Esophagus mucosa (tissue), 1 donor: ENCODE measurements around the gene ZNF318. TPM values are rescaled to one million over a fixed set of nuclear protein-coding genes. Genes with fewer than 3 reads are reported as not detected.
"Not testable (repeated sequence)": the region's sequence is repeated elsewhere in the genome, so short reads cannot be mapped to it uniquely, and the experiment has no call there.

Experiments
- ATAC-seq: fragments of 200-7000 bp; cut with Tn5 transposase; one replicate; pipeline ENCODE4 v1.9.1; 2020
- total RNA-seq: library from RNA; stranded (reverse); gene quantifications from one replicate; pipeline ENCODE4 v1.2.4, GENCODE V29; 2023
- donor health status: DM: yes; HTN: yes; CAD: no.

The ZNF318 gene, protein sequence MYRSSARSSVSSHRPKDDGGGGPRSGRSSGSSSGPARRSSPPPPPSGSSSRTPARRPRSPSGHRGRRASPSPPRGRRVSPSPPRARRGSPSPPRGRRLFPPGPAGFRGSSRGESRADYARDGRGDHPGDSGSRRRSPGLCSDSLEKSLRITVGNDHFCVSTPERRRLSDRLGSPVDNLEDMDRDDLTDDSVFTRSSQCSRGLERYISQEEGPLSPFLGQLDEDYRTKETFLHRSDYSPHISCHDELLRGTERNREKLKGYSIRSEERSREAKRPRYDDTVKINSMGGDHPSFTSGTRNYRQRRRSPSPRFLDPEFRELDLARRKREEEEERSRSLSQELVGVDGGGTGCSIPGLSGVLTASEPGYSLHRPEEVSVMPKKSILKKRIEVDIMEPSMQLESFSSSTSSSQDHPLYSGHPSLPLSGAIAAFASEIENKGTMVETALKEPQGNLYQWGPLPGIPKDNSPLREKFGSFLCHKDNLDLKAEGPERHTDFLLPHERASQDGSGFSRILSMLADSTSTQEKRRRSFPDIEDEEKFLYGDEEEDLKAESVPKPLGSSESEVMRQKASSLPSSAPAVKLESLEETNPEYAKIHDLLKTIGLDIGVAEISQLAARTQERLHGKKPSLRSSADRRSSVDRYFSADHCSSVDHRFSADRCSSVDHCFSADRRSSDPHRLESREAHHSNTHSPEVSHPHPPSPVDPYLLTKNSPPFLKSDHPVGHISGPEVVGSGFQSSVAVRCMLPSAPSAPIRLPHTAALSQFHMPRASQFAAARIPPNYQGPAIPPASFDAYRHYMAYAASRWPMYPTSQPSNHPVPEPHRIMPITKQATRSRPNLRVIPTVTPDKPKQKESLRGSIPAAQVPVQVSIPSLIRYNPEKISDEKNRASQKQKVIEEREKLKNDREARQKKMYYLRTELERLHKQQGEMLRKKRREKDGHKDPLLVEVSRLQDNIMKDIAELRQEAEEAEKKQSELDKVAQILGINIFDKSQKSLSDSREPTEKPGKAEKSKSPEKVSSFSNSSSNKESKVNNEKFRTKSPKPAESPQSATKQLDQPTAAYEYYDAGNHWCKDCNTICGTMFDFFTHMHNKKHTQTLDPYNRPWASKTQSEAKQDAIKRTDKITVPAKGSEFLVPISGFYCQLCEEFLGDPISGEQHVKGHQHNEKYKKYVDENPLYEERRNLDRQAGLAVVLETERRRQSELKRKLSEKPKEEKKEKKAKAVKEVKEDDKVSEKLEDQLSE (N-terminal part only)
- total RNA-seq = 5.0 TPM

GRCh38 chr6:43369174-43370002 lies at the start of gene ZNF318:
ZNF318 (minus strand) TSS chr6:43369647; CDS start chr6:43369365, 282 bp downstream.
- peak; percentile 98 for ATAC-seq

DNA sequence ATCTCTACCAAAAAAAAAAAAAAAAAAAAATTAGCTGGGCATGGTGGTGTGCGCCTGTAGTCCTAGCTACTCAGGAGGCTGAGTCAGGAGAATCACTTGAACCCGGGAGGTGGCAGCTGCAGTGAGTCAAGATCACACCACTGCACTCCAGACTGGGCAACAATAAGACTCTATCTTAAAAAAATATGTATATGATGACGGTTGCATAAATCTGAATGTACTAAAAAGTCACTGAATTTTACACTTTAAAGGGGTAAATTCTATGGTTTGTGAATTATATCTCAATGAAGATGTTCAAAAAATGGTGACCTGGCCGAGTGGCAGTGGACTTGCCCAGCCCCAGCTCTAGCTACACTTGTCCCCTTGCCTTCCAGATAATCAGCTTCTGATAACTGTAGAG lies 47.5 kb upstream of the ZNF318 start:
- no peak for ATAC-seq

- ATAC-seq = not testable (repeated sequence)
These were observed 45.8 kb upstream of the ZNF318 start for GRCh38 chr6:43415275-43415674.

- ATAC-seq = no peak
These were observed 43.6 kb upstream of the ZNF318 start for GRCh38 chr6:43413002-43413401.

GRCh38 chr6:43412541-43412940 lies 43.1 kb upstream of the ZNF318 start:
- no peak for ATAC-seq

- ATAC-seq = not testable (repeated sequence)
These were observed 41.3 kb upstream of the ZNF318 start for GRCh38 chr6:43410776-43411175.

- no peak for ATAC-seq
These were observed 38.8 kb upstream of the ZNF318 start for GRCh38 chr6:43408259-43408658.

DNA sequence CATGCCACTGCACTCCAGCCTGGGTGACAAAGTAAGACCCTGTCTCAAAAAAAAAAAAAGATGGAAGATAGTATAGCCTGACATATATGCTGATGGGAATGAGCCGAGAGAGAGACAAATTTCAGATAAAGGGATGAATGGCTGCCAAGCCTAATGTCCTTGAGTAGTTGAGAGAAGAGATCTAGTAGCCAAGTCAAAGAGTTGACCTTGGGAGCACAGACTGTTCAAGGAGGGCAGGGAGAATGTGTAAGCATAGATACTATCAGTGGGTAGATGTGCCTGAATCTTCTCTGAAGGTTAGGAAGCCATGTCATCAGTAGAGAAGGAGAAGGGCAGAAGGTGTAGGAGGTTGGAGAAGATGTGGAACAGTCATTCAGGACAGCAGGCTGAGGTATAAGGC lies 37.8 kb upstream of the ZNF318 start:
- no peak for ATAC-seq

GRCh38 chr6:43405354-43405753 lies 35.9 kb upstream of the ZNF318 start:
- ATAC-seq = peak; percentile 64

GRCh38 chr6:43402820-43403219 lies 33.4 kb upstream of the ZNF318 start:
- peak; percentile 15 for ATAC-seq

DNA sequence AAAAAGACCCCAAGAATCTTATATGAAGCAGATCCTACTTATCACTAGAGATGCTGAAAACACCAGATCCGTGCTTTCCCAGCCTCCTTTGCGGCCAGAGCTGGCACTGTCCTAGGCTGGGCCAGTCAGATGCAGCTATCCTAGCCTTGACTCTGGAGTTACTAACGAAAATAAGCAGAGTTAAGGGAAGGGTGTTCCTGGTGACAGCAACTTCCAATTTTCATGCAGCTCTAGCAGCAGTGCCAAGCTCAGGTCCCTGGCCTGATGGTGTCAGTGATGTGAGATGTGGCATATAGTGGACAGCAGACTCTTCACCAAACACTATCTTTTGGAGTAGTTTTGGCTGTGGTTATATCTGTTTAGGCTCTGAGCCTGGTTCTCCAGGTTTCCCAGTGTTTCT lies 32.3 kb upstream of the ZNF318 start:
- no peak for ATAC-seq

DNA sequence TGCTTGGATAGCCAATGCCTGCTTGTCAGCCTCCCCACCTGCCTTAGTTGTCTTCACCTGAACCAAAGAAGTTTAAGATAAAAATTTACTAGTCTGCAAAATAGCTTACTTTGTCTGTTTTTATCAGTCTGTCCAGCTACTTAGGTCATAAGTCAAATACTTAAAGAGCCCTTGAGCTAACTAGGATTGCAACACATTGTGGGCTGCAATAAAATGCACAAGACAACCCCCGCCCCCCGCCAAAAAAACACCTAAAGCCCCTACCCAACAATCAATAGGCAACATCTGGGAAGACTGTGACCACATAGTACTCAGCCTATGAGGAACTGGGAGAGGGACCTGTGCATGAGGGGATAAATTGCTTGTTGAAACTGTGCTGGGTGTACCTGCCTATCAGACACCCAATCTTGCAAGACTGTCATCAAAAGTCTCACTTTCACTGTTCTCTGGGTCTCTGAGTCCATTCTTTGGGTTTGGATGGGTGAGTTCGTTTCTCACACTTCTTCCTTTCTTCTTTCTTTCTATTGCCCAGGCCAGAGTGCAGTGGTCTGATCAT lies 30.6 kb upstream of the ZNF318 start:
- no peak for ATAC-seq

GRCh38 chr6:43396408-43397149 lies 27.1 kb upstream of the ZNF318 start:
- ATAC-seq = peak; percentile 45

GRCh38 chr6:43395776-43396175 lies 26.3 kb upstream of the ZNF318 start:
- no peak for ATAC-seq

DNA sequence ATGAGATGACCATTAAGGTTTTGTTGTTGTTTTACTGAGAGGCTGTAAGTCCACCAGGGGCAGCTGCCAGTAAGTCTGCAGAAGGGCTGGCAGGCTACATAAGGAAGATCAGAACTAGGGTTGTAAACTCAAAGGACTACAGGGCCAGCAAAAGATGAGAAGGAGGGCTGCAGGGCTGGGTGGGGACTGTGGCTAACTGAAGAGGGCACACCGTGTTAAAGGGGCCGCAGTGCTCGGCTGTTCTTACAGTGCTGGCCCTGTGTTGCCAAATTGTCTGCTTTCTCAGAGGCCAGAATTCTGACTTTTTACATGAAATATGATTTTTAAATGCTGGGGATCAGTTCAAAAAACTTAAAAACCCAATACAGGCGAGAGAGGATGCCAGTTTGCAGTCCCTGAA lies 25.5 kb upstream of the ZNF318 start:
- no peak for ATAC-seq

DNA sequence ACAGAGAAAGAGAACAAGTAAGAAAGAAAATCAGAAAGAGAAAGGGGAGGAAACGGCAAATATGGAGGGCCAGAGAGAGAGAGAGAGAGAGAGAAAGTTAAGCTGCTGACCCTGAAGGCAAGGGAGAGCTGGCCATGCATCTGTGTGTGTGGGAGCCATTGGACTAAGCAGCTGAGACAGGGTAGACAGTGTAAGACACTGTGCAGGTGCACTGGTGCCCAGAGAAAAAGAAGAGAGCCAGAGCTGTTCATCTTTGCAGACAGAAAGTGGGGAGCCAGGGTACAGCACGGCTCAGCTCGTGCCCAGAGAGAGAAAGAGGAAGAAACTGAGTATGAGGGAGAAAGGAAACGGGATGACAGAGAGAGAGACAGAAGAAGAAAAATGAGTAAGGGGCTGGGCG lies 24.2 kb upstream of the ZNF318 start:
- no peak for ATAC-seq

GRCh38 chr6:43393133-43393532 lies 23.7 kb upstream of the ZNF318 start:
- ATAC-seq = not testable (repeated sequence)

DNA sequence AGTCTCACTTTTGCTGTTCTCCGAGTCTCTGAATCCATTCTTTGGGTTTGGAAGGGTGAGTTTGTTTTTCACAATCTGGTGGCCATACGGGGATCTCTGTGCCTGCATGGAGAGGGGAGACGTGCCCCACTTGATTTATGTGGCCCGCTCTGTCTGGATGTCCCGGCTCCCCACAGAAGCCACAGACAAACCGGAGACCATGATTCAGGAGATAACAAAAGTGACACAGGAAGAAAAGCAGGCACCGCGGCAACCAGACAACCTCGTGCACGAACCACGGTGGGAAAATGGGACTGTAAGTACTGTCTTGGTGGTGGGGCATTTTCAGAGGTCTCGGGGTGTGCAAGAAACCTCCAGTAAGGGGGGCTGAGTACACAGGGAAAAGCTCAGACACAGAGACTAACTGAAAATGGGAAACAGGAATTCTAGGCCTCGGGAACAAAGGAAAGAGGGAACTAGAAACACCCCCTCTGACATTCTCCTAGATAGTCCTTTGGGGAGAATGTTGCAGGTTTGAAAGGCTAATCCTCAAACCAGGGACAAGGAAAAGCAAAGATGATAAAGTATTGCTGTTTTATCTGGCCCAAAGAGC lies 22.1 kb upstream of the ZNF318 start:
- ATAC-seq = no peak

DNA sequence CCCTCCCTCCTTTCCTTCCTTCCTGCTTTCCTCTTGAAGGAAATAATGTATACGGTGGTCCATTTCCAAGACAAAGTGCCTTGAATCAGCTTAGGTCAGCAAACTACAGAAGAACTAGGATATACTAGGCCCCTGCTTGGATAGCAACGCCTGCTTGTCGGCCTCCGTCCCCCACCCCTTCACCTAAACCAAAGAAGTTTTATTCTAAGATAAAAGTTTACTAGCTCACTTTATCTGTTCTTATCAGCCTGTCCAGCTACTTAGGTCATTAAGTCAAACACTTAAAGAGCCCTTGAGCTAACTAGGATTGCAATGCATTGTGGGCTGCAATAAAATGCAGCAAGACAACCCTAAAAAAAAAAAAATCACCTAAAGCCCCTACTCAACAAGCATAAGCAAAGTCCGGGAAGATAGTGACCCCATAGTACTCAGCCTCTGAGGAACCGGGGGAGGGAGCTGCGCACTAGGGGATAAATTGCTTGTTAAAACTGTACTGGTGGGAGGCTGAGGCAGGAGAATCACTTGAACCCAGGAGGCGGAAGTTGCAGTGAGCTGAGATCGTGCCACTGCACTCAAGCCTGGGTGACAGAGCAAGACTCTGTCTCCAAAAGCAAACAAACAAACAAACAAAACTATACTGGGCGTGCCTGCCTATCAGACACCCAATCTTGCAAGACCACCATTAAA lies 21.4 kb upstream of the ZNF318 start:
- not testable (repeated sequence) for ATAC-seq
